HG02759 (cell line): ENCODE measurements around the gene LRRC46.

Experiments used
- ATAC-seq: cut with Tn5 transposase; IDR thresholded peaks from one replicate; pipeline ENCODE4 v1.9.1; 2021; ENCODE audit warnings: mild to moderate bottlenecking, moderate library complexity; ENCODE audit not compliant: unreplicated experiment

LRRC46 gene

GRCh38 chr17:47850692-47851573 is 19.5 kb downstream of the LRRC46 start, which contains the start of gene SP6:
TSS of gene SP6 (minus strand) at chr17:47851163. CDS start at chr17:47848429, 2,734 bp downstream.
- peak; percentile 38 for ATAC-seq

GRCh38 chr17:47851764-47852112 is 20.3 kb downstream of the LRRC46 start:
- no peak for ATAC-seq

- ATAC-seq: no peak
Measured at GRCh38 chr17:47852113-47852949, 20.9 kb downstream of the LRRC46 start.

- no peak for ATAC-seq
Measured at GRCh38 chr17:47853616-47854015, 22.1 kb downstream of the LRRC46 start.

GRCh38 chr17:47855737-47856136 is 24.3 kb downstream of the LRRC46 start:
- ATAC-seq: no peak

- no peak for ATAC-seq
Measured at GRCh38 chr17:47856830-47857229, 25.4 kb downstream of the LRRC46 start.

- ATAC-seq: no peak
Measured at GRCh38 chr17:47857551-47858455, 26.3 kb downstream of the LRRC46 start.

GRCh38 chr17:47860386-47860785 is 28.9 kb downstream of the LRRC46 start:
- no peak for ATAC-seq

GRCh38 chr17:47862621-47863440 is 31.4 kb downstream of the LRRC46 start:
- ATAC-seq: no peak

GRCh38 chr17:47864791-47865216 is 33.3 kb downstream of the LRRC46 start:
- no peak for ATAC-seq

- ATAC-seq: no peak
Measured at GRCh38 chr17:47866941-47867340, 35.5 kb downstream of the LRRC46 start.

- no peak for ATAC-seq
Measured at GRCh38 chr17:47867813-47868533, 36.5 kb downstream of the LRRC46 start.

- ATAC-seq: no peak
Measured at GRCh38 chr17:47869114-47869513, 37.6 kb downstream of the LRRC46 start.

- no peak for ATAC-seq
Measured at GRCh38 chr17:47870056-47870455, 38.6 kb downstream of the LRRC46 start.

GRCh38 chr17:47871048-47871447 is 39.6 kb downstream of the LRRC46 start:
- no peak for ATAC-seq

GRCh38 chr17:47872019-47872650 is 40.7 kb downstream of the LRRC46 start:
- ATAC-seq: no peak

GRCh38 chr17:47872651-47873161 is 41.2 kb downstream of the LRRC46 start:
- ATAC-seq: no peak
